Left ventricle myocardium inferior (tissue), 1 donor: ENCODE results near the gene RASAL1. TPM values are rescaled to one million over a fixed set of nuclear protein-coding genes. Genes with fewer than 3 reads are reported as not detected.

ENCODE experiments used
- DNase-seq: peaks from one replicate; pipeline ENCODE4 v3.0.0-alpha.2; 2020
- H3K27ac ChIP-seq: fragments of 200-600 bp; replicated peaks from 2 replicates; pipeline ENCODE4 v1.8.0; 2021
- H3K27me3 ChIP-seq: fragments of 200-600 bp; 2 replicates; pipeline ENCODE4 v1.8.0; 2021; ENCODE audit warnings: low read depth
- H3K36me3 ChIP-seq: fragments of 200-600 bp; 2 replicates; pipeline ENCODE4 v1.8.0; 2021
- H3K4me1 ChIP-seq: fragments of 200-600 bp; 2 replicates; pipeline ENCODE4 v1.8.0; 2021
- H3K4me3 ChIP-seq: fragments of 200-600 bp; 2 replicates; pipeline ENCODE4 v1.8.0; 2021; ENCODE audit warnings: mild to moderate bottlenecking, moderate library complexity
- H3K9me3 ChIP-seq: fragments of 200-600 bp; replicated peaks from 2 replicates; pipeline ENCODE4 v1.8.0; 2021
- intact Hi-C: fragments of 100-400 bp; cut with micrococcal nuclease; formaldehyde crosslinking; loops from one replicate; pipeline ENCODE4 v1.11.0; 2022
- total RNA-seq: library from RNA; stranded (reverse); fragmentation: NEBNext Ultra II Directional; extraction: Animal tissue kit (Norgen Biotek cat#: 25700); gene quantifications from one replicate; pipeline ENCODE4 v1.2.1, GENCODE V29; 2021
- TF ChIP-seq, protein P1 (sequence below): fragments of 200-600 bp; IDR thresholded peaks from 2 replicates; pipeline ENCODE4 v1.8.0; 2021; ENCODE audit warnings: antibody characterized with exemption, mild to moderate bottlenecking, borderline replicate concordance
- donor health status: DM: no; HTN: yes; CAD: no; lungs with severe emphysema.

The RASAL1 gene
- total RNA-seq, 1 donor from 2014 or later: not detected

DNA sequence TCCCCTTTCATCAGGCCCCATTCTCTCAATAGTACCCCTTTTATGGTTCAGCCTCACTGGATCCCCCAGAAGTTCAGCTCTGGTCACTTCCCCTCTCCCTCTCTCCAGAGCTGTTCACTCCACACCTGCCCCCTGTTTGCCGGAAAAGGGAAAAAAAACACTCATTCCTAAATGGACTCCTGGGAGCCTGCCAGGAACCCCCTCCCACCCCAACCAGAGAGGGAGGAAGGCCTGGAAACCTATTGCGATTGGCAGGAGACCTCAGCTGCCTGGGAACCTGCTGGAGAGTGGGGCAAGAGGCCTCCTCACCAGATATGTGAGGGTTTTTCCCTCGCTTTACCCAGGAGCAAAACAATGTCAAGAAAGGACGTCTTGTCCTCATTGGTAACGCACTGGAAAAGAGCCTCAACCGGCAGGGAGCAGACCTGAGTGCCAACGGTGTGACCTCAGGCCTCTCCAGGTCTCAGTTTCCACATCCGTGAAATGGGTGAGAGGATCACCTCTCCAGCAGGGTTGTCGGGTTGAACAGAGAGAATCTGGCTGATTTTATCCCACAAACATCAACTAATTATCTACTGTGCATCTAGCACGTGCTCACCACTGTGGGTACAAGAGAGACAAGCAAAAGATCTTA, 74.4 kb downstream of the RASAL1 start:
- intact Hi-C loops: no loop called here
- H3K27me3 ChIP-seq: peaks cover 96% of the 10 kb centered on the region
- no peak for DNase-seq
- H3K27ac ChIP-seq: no peak overlapping the region
- no peaks in the 10 kb centered on the region for H3K9me3 ChIP-seq
- no peak overlapping the region for H3K4me3 ChIP-seq
- H3K36me3 ChIP-seq: no peaks in the 10 kb centered on the region
- TF ChIP-seq, protein P1, sequence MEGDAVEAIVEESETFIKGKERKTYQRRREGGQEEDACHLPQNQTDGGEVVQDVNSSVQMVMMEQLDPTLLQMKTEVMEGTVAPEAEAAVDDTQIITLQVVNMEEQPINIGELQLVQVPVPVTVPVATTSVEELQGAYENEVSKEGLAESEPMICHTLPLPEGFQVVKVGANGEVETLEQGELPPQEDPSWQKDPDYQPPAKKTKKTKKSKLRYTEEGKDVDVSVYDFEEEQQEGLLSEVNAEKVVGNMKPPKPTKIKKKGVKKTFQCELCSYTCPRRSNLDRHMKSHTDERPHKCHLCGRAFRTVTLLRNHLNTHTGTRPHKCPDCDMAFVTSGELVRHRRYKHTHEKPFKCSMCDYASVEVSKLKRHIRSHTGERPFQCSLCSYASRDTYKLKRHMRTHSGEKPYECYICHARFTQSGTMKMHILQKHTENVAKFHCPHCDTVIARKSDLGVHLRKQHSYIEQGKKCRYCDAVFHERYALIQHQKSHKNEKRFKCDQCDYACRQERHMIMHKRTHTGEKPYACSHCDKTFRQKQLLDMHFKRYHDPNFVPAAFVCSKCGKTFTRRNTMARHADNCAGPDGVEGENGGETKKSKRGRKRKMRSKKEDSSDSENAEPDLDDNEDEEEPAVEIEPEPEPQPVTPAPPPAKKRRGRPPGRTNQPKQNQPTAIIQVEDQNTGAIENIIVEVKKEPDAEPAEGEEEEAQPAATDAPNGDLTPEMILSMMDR: no peak
- H3K4me1 ChIP-seq: peaks cover 16% of the 10 kb centered on the region

DNA sequence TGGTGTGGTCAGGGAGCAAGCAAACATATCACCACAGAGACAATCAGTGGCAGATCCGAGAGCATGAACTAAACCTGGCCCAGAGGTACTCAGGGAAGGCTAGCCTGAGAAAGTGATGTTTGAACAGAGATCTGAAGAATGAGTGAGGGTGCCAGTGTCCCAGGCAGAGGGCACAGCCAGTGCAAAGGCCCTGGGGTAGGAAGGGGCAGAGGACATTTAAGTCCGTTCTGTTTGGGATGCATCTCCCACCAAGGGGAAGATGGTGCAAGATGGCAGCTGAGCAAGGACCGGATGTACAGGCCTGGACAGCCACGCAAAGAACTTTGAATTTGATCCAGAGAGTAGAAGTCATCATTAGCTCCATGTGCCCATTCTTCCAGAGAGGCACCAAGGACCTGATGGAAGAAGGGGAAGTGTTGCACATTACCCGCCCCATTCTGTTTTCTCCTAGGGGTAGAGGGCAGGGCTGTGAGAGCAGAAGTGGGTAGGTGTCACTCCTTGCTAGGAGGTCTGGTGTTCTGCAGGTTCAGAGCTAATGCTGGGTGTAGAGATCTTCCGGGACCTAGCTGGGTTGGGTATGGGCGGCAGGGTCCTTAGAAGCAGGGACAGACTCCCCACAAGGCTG, 75.1 kb downstream of the RASAL1 start:
- H3K27ac ChIP-seq: no peak overlapping the region
- H3K4me3 ChIP-seq: no peak overlapping the region
- no peaks in the 10 kb centered on the region for H3K36me3 ChIP-seq
- intact Hi-C loops: no loop called here
- TF ChIP-seq, protein P1: no peak
- no peak for DNase-seq
- H3K9me3 ChIP-seq: no peaks in the 10 kb centered on the region
- H3K27me3 ChIP-seq: peaks cover 96% of the 10 kb centered on the region
- H3K4me1 ChIP-seq: peaks cover 16% of the 10 kb centered on the region

DNA sequence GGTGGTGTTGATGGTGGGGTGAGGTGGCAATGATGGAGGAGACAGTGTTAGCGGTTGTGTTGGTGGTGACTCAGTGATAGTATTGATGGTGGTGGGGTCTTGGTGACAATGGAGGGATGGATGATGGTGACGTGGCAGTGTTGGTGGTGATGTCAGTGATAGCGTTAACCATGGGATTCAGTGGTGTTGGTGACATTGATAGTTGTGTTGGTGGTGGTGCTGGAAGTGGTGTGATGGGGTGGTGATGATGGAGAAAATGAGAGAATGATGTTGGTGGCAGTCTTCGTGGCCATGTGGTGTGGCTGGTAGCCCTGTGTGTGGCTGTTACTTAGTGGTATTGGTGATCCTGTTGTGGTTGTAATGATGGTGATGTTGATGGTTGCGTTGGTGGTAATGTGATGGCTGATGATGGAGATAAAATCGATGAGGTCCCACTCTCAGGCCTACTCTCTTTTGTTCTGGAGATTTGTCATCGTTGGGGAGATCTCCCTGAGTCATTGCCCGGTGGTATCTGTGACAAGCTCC, 76.4 kb downstream of the RASAL1 start:
- Histone ChIP-seq H3K27ac (no peak overlapping the region), H3K36me3 (no peaks in the 10 kb centered on the region), H3K9me3 (no peaks in the 10 kb centered on the region), H3K27me3 (peaks cover 96% of the 10 kb centered on the region), H3K4me1 (peaks cover 16% of the 10 kb centered on the region), H3K4me3 (no peak overlapping the region)
- no peak for DNase-seq
- TF ChIP-seq, protein P1: no peak
- intact Hi-C loops: no loop called here

DNA sequence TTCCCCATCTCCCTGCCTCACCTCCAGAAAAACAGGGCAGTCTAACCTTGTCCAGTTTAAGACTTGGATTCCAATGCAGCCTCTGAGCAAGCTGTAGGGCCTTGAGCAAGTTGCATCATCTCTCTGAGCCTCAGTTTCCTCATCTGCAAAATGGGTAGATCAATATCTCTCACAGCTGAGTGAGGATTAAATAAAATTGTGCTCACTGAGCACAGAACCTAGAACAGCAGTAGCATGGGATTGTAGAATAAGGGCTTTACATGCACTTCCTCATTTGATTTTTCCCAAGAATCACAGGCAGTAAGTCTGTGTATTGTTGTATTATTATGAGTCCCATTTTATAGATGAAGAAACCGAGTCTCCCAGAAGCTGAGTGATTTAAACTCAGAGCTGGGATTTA, 77.0 kb downstream of the RASAL1 start:
- Histone ChIP-seq H3K27me3 (peaks cover 95% of the 10 kb centered on the region), H3K4me1 (peaks cover 16% of the 10 kb centered on the region), H3K4me3 (no peak overlapping the region), H3K27ac (no peak overlapping the region), H3K36me3 (no peaks in the 10 kb centered on the region), H3K9me3 (no peaks in the 10 kb centered on the region)
- intact Hi-C loops: no loop called here
- TF ChIP-seq, protein P1: no peak
- DNase-seq: no peak

DNA sequence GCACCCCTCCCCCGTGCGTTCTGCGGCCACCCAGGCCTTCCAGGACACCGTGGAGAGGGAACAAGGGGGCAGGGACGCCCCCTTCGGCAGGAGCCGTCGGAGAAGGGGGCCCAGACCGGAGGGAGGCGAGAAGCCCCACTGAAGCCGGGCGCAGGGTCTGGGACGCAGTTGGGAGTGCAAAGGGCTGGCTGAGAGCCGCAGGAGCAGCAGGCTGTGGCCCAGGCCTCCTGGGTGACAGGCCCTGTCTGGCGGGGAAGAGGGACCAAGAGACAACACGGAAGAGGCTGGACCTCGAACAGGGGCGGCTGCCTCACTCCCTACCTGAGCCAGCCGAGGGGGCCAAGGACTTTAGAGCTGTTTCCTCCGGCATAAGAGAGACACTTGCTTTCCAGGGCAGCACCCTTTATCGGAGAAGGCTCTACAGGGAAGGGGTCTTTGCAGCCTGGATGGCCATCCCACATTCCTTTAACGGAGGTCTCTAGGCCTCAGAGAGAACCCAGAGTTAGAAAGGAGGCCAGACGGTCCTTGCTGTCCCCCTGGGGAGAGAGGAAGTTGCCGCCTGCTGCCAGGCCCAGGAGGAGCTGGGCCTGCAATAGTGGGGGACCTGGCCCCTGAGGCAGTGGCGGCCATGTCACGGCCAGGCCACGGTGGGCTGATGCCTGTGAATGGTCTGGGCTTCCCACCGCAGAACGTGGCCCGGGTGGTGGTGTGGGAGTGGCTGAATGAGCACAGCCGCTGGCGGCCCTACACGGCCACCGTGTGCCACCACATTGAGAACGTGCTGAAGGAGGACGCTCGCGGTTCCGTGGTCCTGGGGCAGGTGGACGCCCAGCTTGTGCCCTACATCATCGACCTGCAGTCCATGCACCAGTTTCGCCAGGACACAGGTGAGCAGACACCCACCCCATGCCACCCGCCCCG, 77.7 kb downstream of the RASAL1 start:
- Histone ChIP-seq H3K4me1 (peaks cover 16% of the 10 kb centered on the region), H3K4me3 (peak overlapping the region; percentile 73), H3K27ac (peak overlapping the region; percentile 42), H3K27me3 (peaks cover 94% of the 10 kb centered on the region), H3K9me3 (no peaks in the 10 kb centered on the region), H3K36me3 (no peaks in the 10 kb centered on the region)
- no peak for DNase-seq
- intact Hi-C loops: no loop called here
- TF ChIP-seq, protein P1: no peak
